ENCODE measurements around the gene GPR153.

The GPR153 gene

GRCh38 chr1:6243053-6243834 is 17.7 kb downstream of the GPR153 start:
- Mint-ChIP-seq H3K4me1 (ENCODE audit: low read depth) (peaks cover 12% of the 10 kb centered on the region), H3K27ac (no peak overlapping the region), H3K9me3 (no peaks in the 10 kb centered on the region), H3K27me3 (peaks cover 75% of the 10 kb centered on the region), H3K36me3 (ENCODE audit: low read depth) (no peaks in the 10 kb centered on the region), H3K4me3 (no peak overlapping the region)
- DNase-seq = no peak

DNA sequence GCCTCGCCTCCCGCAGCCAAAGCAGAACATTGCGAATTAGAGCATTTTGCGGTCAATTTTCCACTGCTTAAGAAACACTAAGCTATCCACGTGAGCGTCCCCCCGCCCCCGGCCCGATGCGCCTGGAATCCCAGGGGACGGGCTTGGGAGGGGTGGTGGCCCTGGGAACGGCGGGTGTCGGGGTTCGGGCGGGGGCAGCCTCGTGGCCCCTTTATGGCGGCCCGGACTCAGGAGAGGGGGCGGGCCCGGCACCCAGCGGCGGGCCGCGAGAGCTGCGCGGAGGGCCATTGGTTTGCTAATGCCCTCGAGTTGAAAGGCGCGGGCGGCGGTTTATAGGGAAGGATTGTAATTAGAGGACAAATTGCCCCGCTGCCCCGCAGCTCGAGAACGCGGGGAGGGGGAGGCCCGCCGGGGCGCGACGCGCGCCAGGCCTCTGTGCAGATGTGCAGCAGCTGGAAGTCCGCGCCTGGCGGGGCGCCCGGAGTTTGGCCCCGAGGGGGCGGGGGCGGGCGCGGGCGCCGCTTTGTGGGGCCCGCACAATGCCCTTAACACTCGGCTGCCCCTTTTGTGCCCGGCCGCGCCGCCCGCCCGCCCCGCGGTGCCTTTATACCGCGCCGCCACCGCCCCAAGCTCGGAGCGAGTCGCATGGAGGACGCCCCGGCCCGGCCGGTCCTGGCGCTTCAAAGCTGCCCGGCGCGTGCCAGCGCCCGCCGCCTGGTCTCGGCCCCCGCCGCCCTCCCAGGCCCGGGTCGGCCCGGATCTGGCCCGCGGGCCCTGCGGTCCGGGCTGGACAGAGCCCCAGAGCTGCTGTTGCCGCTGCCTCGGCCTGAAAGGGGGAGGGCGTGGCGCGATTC is 18.8 kb downstream of the GPR153 start:
- Mint-ChIP-seq H3K27me3 (peaks cover 63% of the 10 kb centered on the region), H3K4me1 (ENCODE audit: low read depth) (peaks cover 12% of the 10 kb centered on the region), H3K9me3 (no peaks in the 10 kb centered on the region), H3K27ac (no peak overlapping the region), H3K36me3 (ENCODE audit: low read depth) (no peaks in the 10 kb centered on the region), H3K4me3 (no peak overlapping the region)
- no peak for DNase-seq

DNA sequence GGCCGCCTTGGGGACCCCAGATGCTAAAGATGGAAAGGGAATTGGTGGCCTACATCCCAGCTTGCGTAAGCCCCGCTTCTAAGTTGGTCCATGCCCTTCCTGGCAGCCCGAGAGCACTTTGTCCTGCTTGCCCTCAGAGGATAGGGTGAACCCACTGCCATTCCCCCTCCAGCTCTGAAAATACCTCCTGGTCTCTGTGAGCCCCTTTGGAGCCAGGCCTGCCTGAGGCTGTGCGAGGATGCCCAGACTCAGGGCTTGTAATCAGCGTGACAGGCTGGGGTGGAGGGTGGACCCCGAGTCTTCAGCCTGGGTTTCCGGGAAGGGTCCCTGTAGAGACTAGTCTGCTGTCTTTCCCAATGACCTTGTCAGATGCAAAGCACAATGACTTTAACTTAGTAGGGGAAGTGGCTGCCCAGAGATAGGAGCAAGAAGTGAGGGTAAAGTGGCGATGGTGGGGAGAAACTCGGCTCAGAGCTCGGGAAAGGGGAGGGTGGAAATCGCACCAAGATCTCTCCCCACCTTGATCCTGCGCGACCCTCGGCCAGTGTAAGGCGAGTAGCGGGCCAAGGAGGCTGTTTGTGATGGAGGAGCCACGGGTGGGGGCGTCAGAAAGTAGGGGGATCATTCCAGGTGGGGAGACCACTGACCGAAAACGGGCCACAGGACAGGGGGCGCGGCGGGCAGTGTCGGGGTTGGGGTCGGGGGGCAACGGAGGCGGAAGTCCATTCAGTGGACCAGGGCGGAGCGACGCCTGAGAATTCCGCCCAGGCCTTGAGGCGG is 19.6 kb downstream of the GPR153 start:
- Mint-ChIP-seq H3K4me3 (no peak overlapping the region), H3K9me3 (no peaks in the 10 kb centered on the region), H3K36me3 (ENCODE audit: low read depth) (no peaks in the 10 kb centered on the region), H3K27ac (no peak overlapping the region), H3K27me3 (peaks cover 55% of the 10 kb centered on the region), H3K4me1 (ENCODE audit: low read depth) (peaks cover 8% of the 10 kb centered on the region)
- DNase-seq = no peak

DNA sequence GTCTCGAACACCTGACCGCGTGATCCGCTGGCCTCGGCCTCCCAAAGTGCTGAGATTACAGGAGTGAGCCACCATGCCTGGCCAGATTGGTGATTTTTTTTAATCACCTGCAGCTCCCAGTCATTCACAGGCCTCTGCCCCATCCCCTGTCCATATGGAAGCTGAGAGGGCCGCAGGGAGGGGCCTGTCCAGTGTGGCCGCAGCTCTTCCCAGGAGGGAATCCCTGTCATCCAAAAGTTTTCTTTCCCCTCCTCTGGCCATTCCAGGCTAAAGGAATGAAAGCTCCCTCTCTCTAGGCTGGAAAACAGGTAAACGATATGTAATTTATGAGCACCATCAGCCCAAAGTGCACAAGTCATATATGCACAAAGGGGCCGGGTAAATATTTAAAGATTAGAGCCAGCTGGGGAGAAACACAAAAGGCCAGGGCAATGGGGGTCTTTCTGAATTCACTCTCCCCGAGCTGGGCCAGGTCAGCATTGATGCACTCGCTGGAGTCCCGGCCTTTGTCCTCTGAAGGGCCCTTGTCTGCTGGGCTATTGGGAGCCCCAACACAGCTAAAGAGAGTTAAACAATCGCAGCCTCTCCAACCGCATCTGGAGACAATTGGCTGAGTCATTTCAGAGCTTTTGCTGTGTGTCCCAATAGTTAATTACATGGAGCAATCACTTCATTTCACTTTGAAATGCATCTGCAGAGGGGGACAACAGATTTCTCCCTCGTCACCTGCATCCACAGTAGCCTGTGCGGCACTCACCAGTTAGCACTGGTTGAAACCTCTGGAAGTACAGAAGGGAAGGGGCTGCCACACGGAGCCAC is 20.7 kb downstream of the GPR153 start:
- Mint-ChIP-seq H3K36me3 (ENCODE audit: low read depth) (peaks cover 3% of the 10 kb centered on the region), H3K27me3 (peaks cover 51% of the 10 kb centered on the region), H3K27ac (no peak overlapping the region), H3K9me3 (no peaks in the 10 kb centered on the region), H3K4me3 (no peak overlapping the region), H3K4me1 (ENCODE audit: low read depth) (peaks cover 8% of the 10 kb centered on the region)
- DNase-seq = no peak

- no peak overlapping the region for H3K27ac Mint-ChIP-seq
- no peak for DNase-seq
- H3K9me3 Mint-ChIP-seq = no peaks in the 10 kb centered on the region
- H3K27me3 Mint-ChIP-seq = peaks cover 46% of the 10 kb centered on the region
- H3K36me3 Mint-ChIP-seq (ENCODE audit: low read depth) = peaks cover 12% of the 10 kb centered on the region
- peaks cover 16% of the 10 kb centered on the region for H3K4me1 Mint-ChIP-seq (ENCODE audit: low read depth)
- no peak overlapping the region for H3K4me3 Mint-ChIP-seq
These were observed 21.6 kb downstream of the GPR153 start for GRCh38 chr1:6239213-6239752.

DNA sequence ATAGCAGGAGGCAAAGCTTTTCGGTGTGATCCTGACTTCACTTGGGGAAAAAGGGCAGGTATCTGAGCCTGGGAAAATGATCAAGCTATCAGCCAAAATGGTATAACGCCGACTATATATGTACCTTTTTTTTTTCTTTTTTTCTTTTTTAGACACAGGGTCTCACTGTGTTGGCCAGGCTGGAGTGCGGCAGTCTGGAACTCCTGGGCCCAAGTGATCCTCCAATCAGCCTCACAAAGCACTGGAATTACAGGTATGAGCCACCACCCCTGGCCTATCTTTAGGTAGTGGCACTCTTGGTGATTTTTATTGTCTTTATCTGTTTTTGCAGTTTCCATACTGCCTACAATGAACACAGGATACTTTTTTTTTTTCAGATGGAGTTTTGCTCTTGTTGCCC is 23.8 kb downstream of the GPR153 start:
- Mint-ChIP-seq H3K4me1 (ENCODE audit: low read depth) (peaks cover 29% of the 10 kb centered on the region), H3K4me3 (peak overlapping the region; percentile 15), H3K27me3 (peaks cover 30% of the 10 kb centered on the region), H3K36me3 (ENCODE audit: low read depth) (peaks cover 33% of the 10 kb centered on the region), H3K27ac (no peak overlapping the region), H3K9me3 (no peaks in the 10 kb centered on the region)
- DNase-seq = no peak

DNA sequence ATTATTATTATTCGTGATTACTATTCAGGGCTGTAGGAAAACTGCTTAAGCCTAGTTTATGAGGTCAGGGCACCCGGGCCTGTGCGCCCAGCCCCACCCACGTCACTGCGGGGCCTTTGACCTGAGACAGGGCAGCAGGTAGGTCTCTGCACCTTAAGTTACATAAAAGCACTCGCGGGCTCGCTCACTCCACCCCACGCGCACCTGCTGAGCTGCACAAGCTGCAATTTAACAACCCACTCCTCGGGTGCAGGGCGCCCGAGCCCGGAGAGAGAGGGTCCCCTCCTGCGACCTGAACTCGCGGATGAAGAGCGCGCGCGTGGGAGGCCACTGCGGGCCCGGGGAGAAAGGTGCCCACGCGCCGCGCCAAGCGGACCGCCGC is 25.6 kb downstream of the GPR153 start:
- Mint-ChIP-seq H3K27me3 (peaks cover 16% of the 10 kb centered on the region), H3K4me3 (peak overlapping the region; percentile 92), H3K36me3 (ENCODE audit: low read depth) (peaks cover 50% of the 10 kb centered on the region), H3K27ac (peak overlapping the region; percentile 92), H3K4me1 (ENCODE audit: low read depth) (peaks cover 27% of the 10 kb centered on the region), H3K9me3 (no peaks in the 10 kb centered on the region)
- no peak for DNase-seq

DNA sequence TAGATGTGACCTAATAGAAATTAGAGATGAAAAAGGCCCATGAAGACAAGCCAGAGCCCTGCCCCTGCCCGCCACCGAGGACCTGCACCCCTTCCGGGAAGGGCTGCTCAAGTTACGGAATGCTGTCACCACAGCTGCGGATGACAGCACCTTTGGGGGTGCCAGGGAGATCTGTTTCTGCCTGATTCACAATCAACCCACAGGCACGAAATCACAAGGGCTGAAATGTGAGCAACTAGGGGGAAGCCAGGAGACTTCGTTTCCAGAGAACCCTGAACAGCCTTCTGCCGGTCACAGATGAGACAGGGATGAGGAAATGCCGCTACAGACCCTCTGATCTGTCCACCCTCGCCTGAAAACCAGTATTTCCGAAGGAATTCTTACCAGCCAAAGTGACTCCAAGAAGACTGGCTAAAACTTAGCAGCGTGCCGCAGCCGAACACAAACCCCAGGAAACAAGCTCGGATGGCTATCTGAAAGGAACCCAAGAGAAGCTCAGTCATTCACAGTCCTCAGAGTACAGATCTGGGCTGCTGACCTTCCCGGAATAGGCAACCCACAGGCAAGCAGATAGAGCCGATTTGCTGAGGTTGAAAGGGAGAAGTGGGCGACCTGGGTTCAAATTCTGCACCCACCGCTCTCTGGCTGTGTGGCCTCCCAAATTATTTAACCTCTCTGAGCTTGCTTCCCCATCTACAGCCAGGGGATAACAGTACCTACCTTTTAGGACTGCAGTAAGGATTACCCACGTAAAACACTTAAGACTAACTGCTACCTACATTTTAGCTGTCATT is 26.2 kb downstream of the GPR153 start:
- Mint-ChIP-seq H3K4me3 (peak overlapping the region; percentile 92), H3K36me3 (ENCODE audit: low read depth) (peaks cover 56% of the 10 kb centered on the region), H3K9me3 (no peaks in the 10 kb centered on the region), H3K27me3 (peaks cover 10% of the 10 kb centered on the region), H3K27ac (peak overlapping the region; percentile 92), H3K4me1 (ENCODE audit: low read depth) (peaks cover 27% of the 10 kb centered on the region)
- DNase-seq = no peak

DNA sequence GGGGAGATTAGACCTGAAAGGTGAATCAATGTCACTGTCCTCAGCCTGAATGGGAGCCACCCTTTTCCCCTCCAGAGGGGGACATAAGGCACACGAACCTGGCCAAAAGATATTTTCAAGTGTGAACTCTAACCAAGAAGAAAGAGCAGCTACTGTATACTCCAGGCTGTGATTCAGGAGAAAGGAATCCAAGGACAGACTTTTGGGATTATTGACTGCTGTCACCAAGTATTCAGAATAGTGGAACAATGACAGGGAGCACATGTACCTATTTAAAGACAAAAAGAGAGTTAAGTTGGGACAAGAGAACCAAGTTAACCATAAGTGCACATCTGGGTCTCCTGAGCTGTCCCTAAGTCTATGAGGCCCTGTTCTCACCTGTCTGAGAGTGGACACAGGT is 27.5 kb downstream of the GPR153 start:
- Mint-ChIP-seq H3K4me1 (ENCODE audit: low read depth) (peaks cover 27% of the 10 kb centered on the region), H3K9me3 (no peaks in the 10 kb centered on the region), H3K36me3 (ENCODE audit: low read depth) (peaks cover 65% of the 10 kb centered on the region), H3K4me3 (peak overlapping the region; percentile 92), H3K27ac (no peak overlapping the region), H3K27me3 (no peaks in the 10 kb centered on the region)
- DNase-seq = no peak

- Mint-ChIP-seq H3K27me3 (no peaks in the 10 kb centered on the region), H3K4me3 (no peak overlapping the region), H3K9me3 (no peaks in the 10 kb centered on the region), H3K27ac (peak overlapping the region; percentile 32), H3K36me3 (ENCODE audit: low read depth) (peaks cover 92% of the 10 kb centered on the region), H3K4me1 (ENCODE audit: low read depth) (peaks cover 2% of the 10 kb centered on the region)
- DNase-seq = no peak
These were observed 35.2 kb downstream of the GPR153 start for GRCh38 chr1:6225651-6226050.

DNA sequence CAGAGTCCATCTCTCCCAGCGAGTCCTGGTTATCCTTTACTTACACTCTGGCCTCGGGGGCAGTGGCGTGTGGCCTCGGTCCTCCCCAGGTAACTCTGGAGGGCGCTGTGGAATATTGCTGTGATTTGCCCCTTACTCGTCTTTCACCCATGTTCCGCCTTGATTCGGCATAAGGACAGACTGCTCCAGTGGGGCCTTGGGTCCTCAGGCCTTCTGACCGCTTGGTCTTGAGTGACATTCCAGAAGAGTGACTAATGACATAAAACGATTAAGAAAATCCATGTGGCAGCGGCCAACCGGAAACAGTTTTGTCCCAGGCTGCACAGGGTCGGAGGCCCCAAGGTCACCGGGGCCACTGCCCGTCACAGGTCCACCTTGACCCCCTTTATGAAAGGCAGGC is 36.2 kb downstream of the GPR153 start:
- Mint-ChIP-seq H3K4me1 (ENCODE audit: low read depth) (peaks cover 2% of the 10 kb centered on the region), H3K9me3 (no peaks in the 10 kb centered on the region), H3K27me3 (no peaks in the 10 kb centered on the region), H3K4me3 (no peak overlapping the region), H3K27ac (no peak overlapping the region), H3K36me3 (ENCODE audit: low read depth) (peaks cover 90% of the 10 kb centered on the region)
- no peak for DNase-seq

- peaks cover 2% of the 10 kb centered on the region for H3K4me1 Mint-ChIP-seq (ENCODE audit: low read depth)
- H3K36me3 Mint-ChIP-seq (ENCODE audit: low read depth) = peaks cover 82% of the 10 kb centered on the region
These were observed 37.3 kb downstream of the GPR153 start for GRCh38 chr1:6223617-6224016.

DNA sequence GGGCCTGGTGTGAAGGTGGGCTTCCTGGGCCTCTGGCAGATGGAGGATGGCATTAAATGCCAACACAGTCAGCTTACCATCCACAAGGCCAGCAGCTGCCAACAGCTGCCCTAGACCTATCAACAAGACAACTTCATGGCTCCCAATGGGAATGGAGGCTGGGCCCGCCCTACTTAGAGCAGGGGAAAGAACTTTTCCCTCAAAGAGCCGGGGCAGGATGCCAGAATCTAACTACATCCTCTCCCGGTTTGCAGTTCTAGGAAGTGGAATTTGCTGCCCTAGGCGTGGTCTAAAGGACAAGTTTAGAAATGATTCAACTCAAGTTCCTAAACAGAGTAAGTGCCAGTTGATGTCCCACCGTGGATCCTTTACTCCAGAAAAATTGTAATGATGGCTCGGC is 38.3 kb downstream of the GPR153 start:
- no peak for DNase-seq
- H3K36me3 Mint-ChIP-seq (ENCODE audit: low read depth) = peaks cover 74% of the 10 kb centered on the region
- peaks cover 2% of the 10 kb centered on the region for H3K4me1 Mint-ChIP-seq (ENCODE audit: low read depth)
- H3K27ac Mint-ChIP-seq = no peak overlapping the region
- H3K27me3 Mint-ChIP-seq = peaks cover under 1% of the 10 kb centered on the region
- H3K9me3 Mint-ChIP-seq = no peaks in the 10 kb centered on the region
- no peak overlapping the region for H3K4me3 Mint-ChIP-seq

More at GRCh38 chr1:6223617-6224016, 37.3 kb downstream of the GPR153 start:
- no peak overlapping the region for H3K4me3 Mint-ChIP-seq
- no peaks in the 10 kb centered on the region for H3K27me3 Mint-ChIP-seq
- DNase-seq = no peak
- no peak overlapping the region for H3K27ac Mint-ChIP-seq
- H3K9me3 Mint-ChIP-seq = no peaks in the 10 kb centered on the region

All from activated T-cell treated with anti-CD3 and anti-CD28 coated beads, Interleukin-2, amount 50 U/mL, for 24 hours (primary cell).